Measurements from ENCODE around the gene TXNDC9. TPM values are rescaled to one million over a fixed set of nuclear protein-coding genes. Genes with fewer than 3 reads are reported as not detected.
"Not testable (repeated sequence)": the region's sequence is repeated elsewhere in the genome, so short reads cannot be mapped to it uniquely, and the experiment has no call there.

Gene TXNDC9
- 59.1 TPM for total RNA-seq
- polyA plus RNA-seq: 20.5 TPM

GRCh38 chr2:99335911-99336803 lies at the start of gene TXNDC9:
TXNDC9 (minus strand) TSS chr2:99336333; CDS start chr2:99333210, 3,123 bp downstream.
- DNase-seq (ENCODE audit: extremely low spot score): peak; percentile 99
- peaks cover 1% of the 10 kb centered on the region for H3K36me3 ChIP-seq (ENCODE audit: insufficient read depth)
- H3K27ac ChIP-seq (ENCODE audit: low read depth): peak within 1 kb of the TSS; percentile 93
- under 1% methylated on average over 60 of the region's 60 CpGs for WGBS
- H3K4me3 ChIP-seq (ENCODE audit: low read depth, low read length): peak within 1 kb of the TSS; percentile 89
- H3K4me1 ChIP-seq (ENCODE audit: insufficient read depth): peaks cover 1% of the 10 kb centered on the region

GRCh38 chr2:99382143-99382542 lies 46.0 kb upstream of the TXNDC9 start:
- Histone ChIP-seq H3K27ac (ENCODE audit: low read depth) (no peak overlapping the region), H3K4me3 (ENCODE audit: low read depth, low read length) (no peak overlapping the region), H3K36me3 (ENCODE audit: insufficient read depth) (peaks cover 8% of the 10 kb centered on the region), H3K4me1 (ENCODE audit: insufficient read depth) (no peaks in the 10 kb centered on the region)
- 92% methylated on average over 2 of the region's 2 CpGs for WGBS
- DNase-seq (ENCODE audit: extremely low spot score): no peak

GRCh38 chr2:99380376-99381010 lies 44.4 kb upstream of the TXNDC9 start:
- no peaks in the 10 kb centered on the region for H3K4me1 ChIP-seq (ENCODE audit: insufficient read depth)
- H3K36me3 ChIP-seq (ENCODE audit: insufficient read depth): peaks cover 11% of the 10 kb centered on the region
- 90% methylated on average over 3 of the region's 3 CpGs for WGBS
- H3K27ac ChIP-seq (ENCODE audit: low read depth): no peak overlapping the region
- H3K4me3 ChIP-seq (ENCODE audit: low read depth, low read length): no peak overlapping the region
- no peak for DNase-seq (ENCODE audit: extremely low spot score)

GRCh38 chr2:99377879-99378278 lies 41.7 kb upstream of the TXNDC9 start:
- Histone ChIP-seq H3K4me1 (ENCODE audit: insufficient read depth) (no peaks in the 10 kb centered on the region), H3K4me3 (ENCODE audit: low read depth, low read length) (no peak overlapping the region), H3K27ac (ENCODE audit: low read depth) (no peak overlapping the region), H3K36me3 (ENCODE audit: insufficient read depth) (peaks cover 11% of the 10 kb centered on the region)
- WGBS: 95% methylated on average over 1 of the region's 1 CpG
- DNase-seq (ENCODE audit: extremely low spot score): no peak

- Histone ChIP-seq H3K4me1 (ENCODE audit: insufficient read depth) (no peaks in the 10 kb centered on the region), H3K4me3 (ENCODE audit: low read depth, low read length) (no peak overlapping the region), H3K27ac (ENCODE audit: low read depth) (no peak overlapping the region), H3K36me3 (ENCODE audit: insufficient read depth) (peaks cover 11% of the 10 kb centered on the region)
- WGBS: 95% methylated on average over 7 of the region's 7 CpGs
- DNase-seq (ENCODE audit: extremely low spot score): no peak
Measured at GRCh38 chr2:99376254-99376864, 40.2 kb upstream of the TXNDC9 start.

GRCh38 chr2:99374747-99375146 lies 38.6 kb upstream of the TXNDC9 start:
- Histone ChIP-seq H3K27ac (ENCODE audit: low read depth) (no peak overlapping the region), H3K4me1 (ENCODE audit: insufficient read depth) (no peaks in the 10 kb centered on the region), H3K4me3 (ENCODE audit: low read depth, low read length) (no peak overlapping the region), H3K36me3 (ENCODE audit: insufficient read depth) (peaks cover 11% of the 10 kb centered on the region)
- DNase-seq (ENCODE audit: extremely low spot score): no peak

- Histone ChIP-seq H3K4me1 (ENCODE audit: insufficient read depth) (no peaks in the 10 kb centered on the region), H3K27ac (ENCODE audit: low read depth) (no peak overlapping the region), H3K36me3 (ENCODE audit: insufficient read depth) (peaks cover 13% of the 10 kb centered on the region), H3K4me3 (ENCODE audit: low read depth, low read length) (no peak overlapping the region)
- DNase-seq (ENCODE audit: extremely low spot score): no peak
- 98% methylated on average over 4 of the region's 4 CpGs for WGBS
Measured at GRCh38 chr2:99373144-99373543, 37.0 kb upstream of the TXNDC9 start.

- not testable (repeated sequence) for H3K27ac ChIP-seq (ENCODE audit: low read depth); H3K36me3 ChIP-seq (ENCODE audit: insufficient read depth); H3K4me1 ChIP-seq (ENCODE audit: insufficient read depth); H3K4me3 ChIP-seq (ENCODE audit: low read depth, low read length); DNase-seq (ENCODE audit: extremely low spot score)
- 98% methylated on average over 5 of the region's 5 CpGs for WGBS
Measured at GRCh38 chr2:99368854-99369253, 32.7 kb upstream of the TXNDC9 start.

- DNase-seq (ENCODE audit: extremely low spot score): no peak
- WGBS: 42% methylated on average over 2 of the region's 2 CpGs
- H3K36me3 ChIP-seq (ENCODE audit: insufficient read depth): peaks cover 5% of the 10 kb centered on the region
- H3K27ac ChIP-seq (ENCODE audit: low read depth): no peak overlapping the region
- no peak overlapping the region for H3K4me3 ChIP-seq (ENCODE audit: low read depth, low read length)
- no peaks in the 10 kb centered on the region for H3K4me1 ChIP-seq (ENCODE audit: insufficient read depth)
Measured at GRCh38 chr2:99365661-99366060, 29.5 kb upstream of the TXNDC9 start.

GRCh38 chr2:99356853-99357252 lies 20.7 kb upstream of the TXNDC9 start:
- Histone ChIP-seq H3K4me3 (ENCODE audit: low read depth, low read length) (no peak overlapping the region), H3K4me1 (ENCODE audit: insufficient read depth) (no peaks in the 10 kb centered on the region), H3K27ac (ENCODE audit: low read depth) (no peak overlapping the region), H3K36me3 (ENCODE audit: insufficient read depth) (peaks cover 2% of the 10 kb centered on the region)
- DNase-seq (ENCODE audit: extremely low spot score): no peak

- WGBS: 96% methylated on average over 8 of the region's 8 CpGs
- H3K36me3 ChIP-seq (ENCODE audit: insufficient read depth); DNase-seq (ENCODE audit: extremely low spot score); H3K4me1 ChIP-seq (ENCODE audit: insufficient read depth); H3K27ac ChIP-seq (ENCODE audit: low read depth); H3K4me3 ChIP-seq (ENCODE audit: low read depth, low read length): not testable (repeated sequence)
Measured at GRCh38 chr2:99354825-99355224, 18.7 kb upstream of the TXNDC9 start.

GRCh38 chr2:99354070-99354469 lies 17.9 kb upstream of the TXNDC9 start:
- WGBS: 91% methylated on average over 1 of the region's 1 CpG
- H3K27ac ChIP-seq (ENCODE audit: low read depth): no peak overlapping the region
- H3K4me1 ChIP-seq (ENCODE audit: insufficient read depth): no peaks in the 10 kb centered on the region
- H3K4me3 ChIP-seq (ENCODE audit: low read depth, low read length): no peak overlapping the region
- peaks cover 2% of the 10 kb centered on the region for H3K36me3 ChIP-seq (ENCODE audit: insufficient read depth)
- no peak for DNase-seq (ENCODE audit: extremely low spot score)

GRCh38 chr2:99350194-99350593 lies 14.1 kb upstream of the TXNDC9 start:
- Histone ChIP-seq H3K27ac (ENCODE audit: low read depth) (no peak overlapping the region), H3K4me1 (ENCODE audit: insufficient read depth) (no peaks in the 10 kb centered on the region), H3K4me3 (ENCODE audit: low read depth, low read length) (no peak overlapping the region), H3K36me3 (ENCODE audit: insufficient read depth) (no peaks in the 10 kb centered on the region)
- DNase-seq (ENCODE audit: extremely low spot score): no peak

- Histone ChIP-seq H3K4me1 (ENCODE audit: insufficient read depth) (no peaks in the 10 kb centered on the region), H3K27ac (ENCODE audit: low read depth) (no peak overlapping the region), H3K36me3 (ENCODE audit: insufficient read depth) (no peaks in the 10 kb centered on the region), H3K4me3 (ENCODE audit: low read depth, low read length) (no peak overlapping the region)
- 91% methylated on average over 3 of the region's 3 CpGs for WGBS
- no peak for DNase-seq (ENCODE audit: extremely low spot score)
Measured at GRCh38 chr2:99348173-99348572, 12.0 kb upstream of the TXNDC9 start.
